ENCODE results near the gene KERA.

DNA sequence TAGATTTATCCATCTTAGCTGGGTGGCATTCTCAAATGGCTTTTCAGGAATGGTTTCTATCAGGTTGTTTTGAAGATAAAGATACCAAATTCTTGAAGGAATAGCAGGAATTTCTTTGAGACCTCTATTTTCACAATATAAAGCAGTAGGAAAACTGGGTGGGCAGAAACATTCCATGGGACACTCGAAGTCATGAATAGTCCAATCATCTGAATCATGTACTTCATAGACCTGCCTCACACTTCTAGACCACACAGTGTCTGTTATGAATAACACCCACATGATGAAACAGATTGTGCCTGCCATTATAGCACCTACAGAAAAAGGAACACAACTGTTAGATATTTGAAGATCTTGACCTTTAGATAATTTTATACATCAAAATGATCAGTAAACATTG is 1.8 kb downstream of the KERA start:
- TF ChIP-seq, protein P1, sequence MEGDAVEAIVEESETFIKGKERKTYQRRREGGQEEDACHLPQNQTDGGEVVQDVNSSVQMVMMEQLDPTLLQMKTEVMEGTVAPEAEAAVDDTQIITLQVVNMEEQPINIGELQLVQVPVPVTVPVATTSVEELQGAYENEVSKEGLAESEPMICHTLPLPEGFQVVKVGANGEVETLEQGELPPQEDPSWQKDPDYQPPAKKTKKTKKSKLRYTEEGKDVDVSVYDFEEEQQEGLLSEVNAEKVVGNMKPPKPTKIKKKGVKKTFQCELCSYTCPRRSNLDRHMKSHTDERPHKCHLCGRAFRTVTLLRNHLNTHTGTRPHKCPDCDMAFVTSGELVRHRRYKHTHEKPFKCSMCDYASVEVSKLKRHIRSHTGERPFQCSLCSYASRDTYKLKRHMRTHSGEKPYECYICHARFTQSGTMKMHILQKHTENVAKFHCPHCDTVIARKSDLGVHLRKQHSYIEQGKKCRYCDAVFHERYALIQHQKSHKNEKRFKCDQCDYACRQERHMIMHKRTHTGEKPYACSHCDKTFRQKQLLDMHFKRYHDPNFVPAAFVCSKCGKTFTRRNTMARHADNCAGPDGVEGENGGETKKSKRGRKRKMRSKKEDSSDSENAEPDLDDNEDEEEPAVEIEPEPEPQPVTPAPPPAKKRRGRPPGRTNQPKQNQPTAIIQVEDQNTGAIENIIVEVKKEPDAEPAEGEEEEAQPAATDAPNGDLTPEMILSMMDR (optimal IDR thresholded peaks at IDR 0.05 in 1 of 3, IDR thresholded peaks at IDR 0.05 in 1 of 3, conservative IDR thresholded peaks at IDR 0.05 in 1 of 3; ENCODE audit: extremely low read depth in 1 of 3, insufficient read depth in 2 of 3, low read length in 3 of 3), result no peak
- TF ChIP-seq EZH2 (IDR thresholded peaks at IDR 0.05; ENCODE audit: low read length), result no peak
